ENCODE results near the gene ENPP7.
"Not testable (repeated sequence)": the region's sequence is repeated elsewhere in the genome, so short reads cannot be mapped to it uniquely, and the experiment has no call there.

Gene ENPP7

GRCh38 chr17:79752175-79752574 is 21.4 kb downstream of the ENPP7 start:
- in situ Hi-C loops (cut with MboI; ENCODE audit: low sequenced_read_pairs, unreplicated experiment): no loop called here
- TF ChIP-seq CTCF (IDR thresholded peaks at IDR 0.05; ENCODE audit: borderline replicate concordance, control extremely low read depth, extremely low read depth, insufficient read depth, missing control alignments): no peak
- DNase-seq (ENCODE audit: low spot score): no peak

DNA sequence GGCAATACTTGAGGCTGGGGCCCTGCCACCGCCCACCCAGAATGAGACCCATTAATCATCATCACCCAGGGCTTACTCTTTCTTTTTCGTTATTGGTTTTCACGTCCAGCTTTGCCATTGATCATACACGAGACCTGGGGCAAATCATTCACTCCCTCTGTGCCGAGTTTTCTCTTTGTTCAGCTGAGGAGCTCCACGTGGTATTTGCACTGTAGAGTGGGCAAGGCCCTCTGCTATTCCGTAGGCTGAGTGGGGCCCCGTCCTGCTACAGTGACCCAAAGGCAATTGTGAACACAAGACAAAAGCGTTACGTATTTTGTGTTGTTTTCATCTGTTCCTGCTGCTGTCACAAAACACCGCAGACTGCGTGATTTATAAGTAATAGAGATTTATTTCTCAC is 23.6 kb downstream of the ENPP7 start:
- no peak for DNase-seq (ENCODE audit: low spot score)
- in situ Hi-C loops (cut with MboI; ENCODE audit: low sequenced_read_pairs, unreplicated experiment): no loop called here
- no peak for TF ChIP-seq CTCF (IDR thresholded peaks at IDR 0.05; ENCODE audit: borderline replicate concordance, control extremely low read depth, extremely low read depth, insufficient read depth, missing control alignments)

GRCh38 chr17:79754903-79755302 is 24.2 kb downstream of the ENPP7 start:
- DNase-seq (ENCODE audit: low spot score); in situ Hi-C loops (cut with MboI; ENCODE audit: low sequenced_read_pairs, unreplicated experiment): not testable (repeated sequence)

- in situ Hi-C loops (cut with MboI; ENCODE audit: low sequenced_read_pairs, unreplicated experiment): no loop called here
Observed at GRCh38 chr17:79755591-79755990, 24.8 kb downstream of the ENPP7 start.

GRCh38 chr17:79757140-79757745 is 26.5 kb downstream of the ENPP7 start:
- DNase-seq (ENCODE audit: low spot score): no peak
- no peak for TF ChIP-seq CTCF (IDR thresholded peaks at IDR 0.05; ENCODE audit: borderline replicate concordance, control extremely low read depth, extremely low read depth, insufficient read depth, missing control alignments)
- in situ Hi-C loops (cut with MboI; ENCODE audit: low sequenced_read_pairs, unreplicated experiment): no loop called here

More at GRCh38 chr17:79755591-79755990, 24.8 kb downstream of the ENPP7 start:
- no peak for TF ChIP-seq CTCF (IDR thresholded peaks at IDR 0.05; ENCODE audit: borderline replicate concordance, control extremely low read depth, extremely low read depth, insufficient read depth, missing control alignments)
- DNase-seq (ENCODE audit: low spot score): no peak

GRCh38 chr17:79758271-79758670 is 27.5 kb downstream of the ENPP7 start:
- in situ Hi-C loops (cut with MboI; ENCODE audit: low sequenced_read_pairs, unreplicated experiment): no loop called here
- no peak for DNase-seq (ENCODE audit: low spot score)
- no peak for TF ChIP-seq CTCF (IDR thresholded peaks at IDR 0.05; ENCODE audit: borderline replicate concordance, control extremely low read depth, extremely low read depth, insufficient read depth, missing control alignments)

DNA sequence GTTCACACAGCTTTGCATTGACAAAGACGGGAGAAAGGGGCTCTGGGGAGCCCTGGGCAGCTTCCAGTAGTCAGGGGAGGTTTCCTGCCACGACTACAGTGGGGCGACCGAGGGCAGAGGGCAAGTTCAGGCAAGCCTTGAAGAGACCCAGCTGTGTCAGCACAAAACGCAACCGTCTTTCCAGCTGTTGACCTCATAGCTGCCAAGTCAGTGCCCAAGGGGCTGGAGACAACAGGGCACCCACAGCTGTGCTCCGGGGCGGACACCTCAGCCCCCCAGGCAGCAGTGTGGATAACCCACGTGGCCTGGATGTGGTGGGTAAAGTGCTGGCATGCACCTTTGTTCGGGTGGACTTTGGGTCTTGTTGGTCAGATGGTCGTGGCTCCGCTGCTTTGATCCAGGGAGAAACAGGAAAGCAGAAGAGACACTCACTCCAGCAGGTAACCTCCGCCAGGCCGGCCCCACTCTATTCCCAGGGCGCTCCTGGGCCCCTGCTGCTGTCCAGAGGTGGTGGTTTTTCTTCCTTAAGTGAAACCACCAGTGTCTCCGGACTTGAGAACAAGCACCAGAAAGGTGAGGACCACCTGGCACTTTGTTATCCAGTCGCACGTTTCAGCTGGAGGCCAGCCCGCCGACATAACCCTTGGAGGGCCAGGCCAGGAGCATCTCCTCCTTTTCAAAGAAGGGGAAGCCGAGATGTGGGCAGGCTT is 29.6 kb downstream of the ENPP7 start:
- no peak for DNase-seq (ENCODE audit: low spot score)
- in situ Hi-C loops (cut with MboI; ENCODE audit: low sequenced_read_pairs, unreplicated experiment): no loop called here
- TF ChIP-seq CTCF (IDR thresholded peaks at IDR 0.05; ENCODE audit: borderline replicate concordance, control extremely low read depth, extremely low read depth, insufficient read depth, missing control alignments): no peak

All from GM13976 (cell line).